Spinal cord (tissue), 10 donors: ENCODE results near the gene ATP5F1E. TPM values are rescaled to one million over a fixed set of nuclear protein-coding genes. Genes with fewer than 3 reads are reported as not detected.
"Not testable (repeated sequence)": the region's sequence is repeated elsewhere in the genome, so short reads cannot be mapped to it uniquely, and the experiment has no call there.

ENCODE experiments used
- DNase-seq, 6 donors: peaks; one replicate each; pipeline versions ENCODE4 v3.0.0 to v3.0.0-alpha.2; 2013 to 2015; ENCODE audit warnings: low spot score in 6 of 6, low read depth in 4 of 6
- H3K27ac ChIP-seq: one replicate; pipeline ENCODE4 v1.5.1; 2013; ENCODE audit warnings: low read depth, low read length, control low read depth
- H3K27me3 ChIP-seq: one replicate; pipeline ENCODE4 v1.6.1; 2013; ENCODE audit warnings: low read length; ENCODE audit not compliant: control insufficient read depth, insufficient read depth
- H3K36me3 ChIP-seq: one replicate; pipeline ENCODE4 v1.6.1; 2013; ENCODE audit warnings: low read length; ENCODE audit not compliant: control insufficient read depth, insufficient read depth
- H3K4me1 ChIP-seq: one replicate; pipeline ENCODE4 v1.6.1; 2013; ENCODE audit warnings: low read length; ENCODE audit not compliant: control insufficient read depth, insufficient read depth
- H3K4me3 ChIP-seq: one replicate; pipeline ENCODE4 v1.5.1; 2013; ENCODE audit warnings: low read depth, low read length, control low read depth
- H3K9me3 ChIP-seq: one replicate; pipeline ENCODE4 v1.6.1; 2013; ENCODE audit warnings: low read length; ENCODE audit not compliant: control insufficient read depth, insufficient read depth
- WGBS: methylation state at CpG from one replicate; pipeline ENCODE4 v1.1.5; 2013; ENCODE audit warnings: missing lambda C conversion rate; ENCODE audit not compliant: insufficient coverage; 5-methylcytosine and 5-hydroxymethylcytosine counted together
- polyA plus RNA-seq, 2 donors: library from polyadenylated mRNA; unstranded; fragments of 120-200 nt; gene quantifications; one replicate each; pipeline ENCODE4 v1.2.1, GENCODE V29; 2013; ENCODE audit not compliant: insufficient read length in 2 of 2
- total RNA-seq, 2 donors: library from RNA; depleted of rRNA in 1 of 2; stranded (reverse); fragments of 120-200 nt in 1 of 2; fragments of >200 nt in 1 of 2; gene quantifications; one replicate each; pipeline versions ENCODE4 v1.2.3 to v1.2.4, GENCODE V29; 2013 to 2014
- donor health status: healthy.

The ATP5F1E gene
- total and polyA plus RNA-seq, 4 donors = 30.7 to 270 (median 167) TPM

DNA sequence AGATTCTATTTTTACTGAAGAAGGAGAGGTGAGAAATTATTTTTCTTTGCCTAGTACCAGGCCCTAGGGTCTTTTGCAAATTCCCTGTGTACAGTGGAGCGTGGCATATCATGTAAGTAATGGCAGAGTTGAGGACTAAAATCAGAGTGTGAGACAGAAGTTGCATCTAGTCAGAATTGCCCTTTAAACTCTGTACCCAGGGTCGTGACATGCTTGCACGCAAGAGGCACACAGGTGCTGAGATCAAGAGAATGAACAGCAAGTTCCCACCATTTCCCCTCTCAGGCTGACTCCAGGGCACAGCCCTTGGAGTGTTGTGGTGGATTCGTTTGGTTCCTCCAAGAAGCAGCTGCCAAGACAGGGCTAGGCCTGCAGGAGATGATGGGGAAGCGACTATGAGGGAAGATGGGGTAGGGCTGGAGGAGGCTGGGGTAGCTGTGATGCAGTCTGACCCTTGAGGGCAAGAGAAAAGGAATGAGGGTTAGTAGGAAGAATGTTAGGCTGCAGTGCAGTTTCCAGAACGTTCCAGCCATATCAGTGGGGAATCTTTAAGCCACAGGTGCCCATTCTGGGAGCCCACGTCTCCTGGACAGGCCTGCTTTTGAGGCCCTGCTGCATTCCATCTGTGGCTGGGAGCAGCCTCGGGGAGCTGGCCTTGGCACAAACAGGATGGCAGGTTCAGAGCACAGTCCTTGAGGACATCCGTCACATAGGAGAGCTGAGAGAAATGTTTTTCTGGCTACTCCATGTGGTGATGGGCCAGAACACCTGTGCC lies 44.2 kb downstream of the ATP5F1E start:
- H3K36me3 ChIP-seq = peaks cover 48% of the 10 kb centered on the region
- DNase-seq = no peak
- H3K27me3 ChIP-seq = no peaks in the 10 kb centered on the region
- no peak overlapping the region for H3K27ac ChIP-seq
- no peaks in the 10 kb centered on the region for H3K9me3 ChIP-seq
- no peak overlapping the region for H3K4me3 ChIP-seq
- WGBS = 79% methylated on average over 7 of the region's 9 CpGs
- peaks cover 6% of the 10 kb centered on the region for H3K4me1 ChIP-seq

DNA sequence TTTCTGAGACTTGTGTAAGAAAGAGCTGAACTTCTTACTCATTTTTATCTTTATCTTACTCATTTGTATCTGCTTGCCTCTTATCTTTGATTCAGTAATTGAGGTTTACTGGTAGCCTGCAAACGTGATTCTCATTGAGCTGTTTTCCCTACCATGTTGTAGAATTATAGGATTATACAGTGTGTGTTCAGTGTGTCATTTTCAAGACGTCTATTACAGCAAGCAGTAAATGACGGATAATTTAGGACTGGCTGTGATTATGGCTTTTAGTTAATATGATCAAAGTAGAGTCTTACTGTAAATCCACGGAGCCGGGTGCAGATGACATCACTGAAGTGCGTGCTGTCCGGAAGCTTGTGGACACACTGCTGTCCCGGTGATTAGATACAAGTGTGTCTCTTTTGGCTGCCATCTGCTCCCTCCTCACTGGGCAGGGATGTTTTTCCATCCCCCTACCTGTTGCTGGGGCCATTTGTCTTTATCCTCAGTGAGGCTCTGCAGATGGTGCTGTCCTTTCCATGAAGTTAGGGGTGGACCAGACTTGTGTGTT lies 45.1 kb downstream of the ATP5F1E start:
- WGBS = 89% methylated on average over 7 of the region's 8 CpGs
- H3K4me1 ChIP-seq = peaks cover 14% of the 10 kb centered on the region
- no peak overlapping the region for H3K27ac ChIP-seq
- no peaks in the 10 kb centered on the region for H3K9me3 ChIP-seq
- no peaks in the 10 kb centered on the region for H3K27me3 ChIP-seq
- H3K4me3 ChIP-seq = no peak overlapping the region
- no peak for DNase-seq
- peaks cover 42% of the 10 kb centered on the region for H3K36me3 ChIP-seq

DNA sequence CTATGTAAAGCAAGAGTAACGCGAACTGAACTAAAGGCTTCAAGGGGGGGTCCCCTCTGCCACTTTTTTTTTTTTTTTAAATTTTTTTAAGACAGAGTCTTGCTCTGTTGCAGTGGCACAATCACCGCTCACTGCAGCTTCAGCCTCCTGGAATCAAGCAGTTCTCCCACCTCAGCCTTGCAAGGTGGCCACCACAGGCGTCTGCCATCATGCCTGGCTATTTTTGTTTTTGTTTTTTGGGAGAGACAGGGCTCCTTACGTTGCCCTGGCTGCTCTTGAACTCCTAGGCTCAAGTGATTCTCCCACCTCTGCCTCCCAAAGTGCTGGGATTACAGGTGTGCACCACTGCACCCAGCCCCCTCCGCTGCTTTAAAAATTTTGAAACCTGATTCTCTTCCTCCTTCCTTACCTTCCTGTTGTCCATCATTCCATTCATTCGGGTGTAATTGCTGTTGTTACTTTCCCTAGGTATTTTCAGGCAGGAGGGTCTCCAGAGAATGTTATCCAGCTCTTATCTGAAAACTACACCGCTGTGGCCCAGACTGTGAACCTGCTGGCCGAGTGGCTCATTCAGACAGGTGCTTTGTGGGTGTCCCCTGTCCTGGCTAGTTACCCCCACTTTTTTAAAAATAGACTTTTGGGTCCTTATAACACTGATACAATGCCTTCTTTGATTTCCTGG lies 45.7 kb downstream of the ATP5F1E start:
- Histone ChIP-seq H3K27me3 (no peaks in the 10 kb centered on the region), H3K4me3 (no peak overlapping the region), H3K36me3 (peaks cover 41% of the 10 kb centered on the region), H3K9me3 (no peaks in the 10 kb centered on the region), H3K27ac (no peak overlapping the region), H3K4me1 (peaks cover 17% of the 10 kb centered on the region)
- no peak for DNase-seq
- WGBS = 75% methylated on average over 2 of the region's 9 CpGs

DNA sequence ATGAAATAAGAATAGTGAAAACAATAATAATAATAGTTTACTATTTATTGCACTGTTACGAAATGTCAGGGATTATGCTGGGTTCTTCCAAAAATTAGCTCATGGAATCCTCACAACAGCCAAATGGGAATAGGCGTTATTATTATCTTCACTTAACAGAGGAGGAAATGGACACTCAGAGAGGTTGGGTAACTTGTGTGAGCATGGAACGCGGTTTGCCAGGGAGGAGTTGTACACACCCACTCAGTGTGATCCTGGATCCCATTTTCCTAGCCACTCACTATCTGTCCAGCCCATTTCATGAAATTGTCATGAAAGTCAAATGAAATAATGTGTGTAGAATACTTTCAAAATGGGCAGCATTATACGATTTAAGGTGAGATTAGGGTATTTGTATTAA lies 46.5 kb downstream of the ATP5F1E start:
- H3K4me3 ChIP-seq = no peak overlapping the region
- H3K27me3 ChIP-seq = no peaks in the 10 kb centered on the region
- DNase-seq = no peak
- no peak overlapping the region for H3K27ac ChIP-seq
- peaks cover 20% of the 10 kb centered on the region for H3K4me1 ChIP-seq
- peaks cover 33% of the 10 kb centered on the region for H3K36me3 ChIP-seq
- WGBS = no CpG with 5 or more reads among the region's 5 CpGs
- no peaks in the 10 kb centered on the region for H3K9me3 ChIP-seq

DNA sequence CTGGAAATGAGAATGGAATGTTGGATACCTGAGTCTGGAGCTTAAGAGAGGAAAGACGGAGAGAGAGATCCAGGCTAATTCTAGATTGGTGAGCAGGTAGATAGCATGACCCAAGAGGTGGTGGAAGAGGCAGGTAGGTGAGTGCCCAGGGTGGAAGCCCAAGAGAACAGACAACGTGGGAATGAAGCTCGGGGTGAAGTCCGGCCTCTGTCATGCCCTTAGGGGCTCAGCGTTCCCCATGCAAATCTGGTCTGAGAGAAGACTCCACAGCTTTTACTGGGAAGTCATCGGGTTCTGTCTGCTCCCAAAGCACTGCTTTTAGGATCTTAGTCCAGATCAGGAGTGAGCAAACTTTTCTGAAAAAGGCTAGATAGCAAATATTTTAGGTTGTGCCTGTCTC lies 47.4 kb downstream of the ATP5F1E start:
- Histone ChIP-seq H3K27me3 (no peaks in the 10 kb centered on the region), H3K4me3 (no peak overlapping the region), H3K4me1 (peaks cover 21% of the 10 kb centered on the region), H3K9me3 (no peaks in the 10 kb centered on the region), H3K36me3 (peaks cover 24% of the 10 kb centered on the region), H3K27ac (no peak overlapping the region)
- DNase-seq = no peak
- WGBS = 85% methylated on average over 5 of the region's 6 CpGs

DNA sequence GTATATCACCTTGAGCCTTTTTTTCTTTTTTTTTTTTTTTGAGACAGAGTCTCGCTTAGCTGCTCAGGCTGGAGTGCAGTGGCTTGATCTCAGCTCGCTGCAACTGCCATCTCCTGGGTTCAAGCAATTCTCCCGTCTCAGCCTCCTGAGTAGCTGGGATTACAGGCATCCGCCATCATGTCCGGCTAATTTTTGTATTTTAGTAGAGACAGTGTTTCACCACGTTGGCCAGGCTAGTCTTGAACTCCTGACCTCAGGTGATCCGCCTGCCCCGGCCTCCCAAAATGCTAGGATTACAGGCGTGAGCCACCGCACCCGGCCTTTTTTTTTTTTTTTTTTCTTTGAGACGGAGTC lies 49.0 kb downstream of the ATP5F1E start:
- not testable (repeated sequence) for DNase-seq, H3K4me3 ChIP-seq
- 100% methylated on average over 2 of the region's 12 CpGs for WGBS

DNA sequence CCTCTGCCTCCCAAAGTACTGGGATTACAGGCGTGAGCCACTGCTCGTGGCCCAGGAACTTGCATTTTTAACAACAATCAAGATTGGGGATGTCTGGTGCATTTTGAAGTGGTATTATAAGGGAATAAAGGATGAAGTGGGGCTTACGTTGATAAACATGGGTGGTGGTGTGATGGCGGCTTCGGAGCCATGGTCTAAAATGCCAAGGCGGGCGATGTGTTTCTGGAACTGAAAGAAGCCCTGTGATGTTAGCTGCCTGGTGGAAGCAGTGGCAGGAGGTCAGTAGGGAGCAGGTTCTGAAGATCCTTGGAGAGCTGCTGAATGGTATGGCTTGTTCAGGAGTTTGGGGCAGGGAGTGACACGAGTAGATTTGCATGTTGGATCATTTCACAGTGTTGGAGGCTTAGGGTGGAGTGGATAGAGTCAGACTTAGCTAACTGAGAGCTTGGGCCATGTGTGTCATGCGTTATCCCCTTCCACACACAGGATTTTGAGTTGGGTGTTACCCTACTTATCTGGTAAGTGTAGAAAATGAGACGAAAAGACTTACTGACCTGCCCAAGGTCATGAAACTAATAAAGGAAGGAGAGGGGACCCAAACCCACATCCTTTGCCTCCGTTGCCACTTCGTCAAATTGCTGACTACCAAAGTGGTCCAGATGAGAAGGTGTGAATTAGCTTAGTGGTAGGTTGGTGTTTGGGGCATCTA lies 49.6 kb downstream of the ATP5F1E start:
- no peak for DNase-seq
- Histone ChIP-seq H3K4me1 (peaks cover 21% of the 10 kb centered on the region), H3K4me3 (no peak overlapping the region), H3K36me3 (peaks cover 8% of the 10 kb centered on the region), H3K9me3 (no peaks in the 10 kb centered on the region), H3K27ac (no peak overlapping the region), H3K27me3 (no peaks in the 10 kb centered on the region)
- WGBS = 97% methylated on average over 6 of the region's 12 CpGs

More for the DNA sequence above, 49.0 kb downstream of the ATP5F1E start:
- peaks cover 13% of the 10 kb centered on the region for H3K36me3 ChIP-seq
- peaks cover 21% of the 10 kb centered on the region for H3K4me1 ChIP-seq
- not testable (repeated sequence) for H3K27me3 ChIP-seq, H3K27ac ChIP-seq, H3K9me3 ChIP-seq

DNA sequence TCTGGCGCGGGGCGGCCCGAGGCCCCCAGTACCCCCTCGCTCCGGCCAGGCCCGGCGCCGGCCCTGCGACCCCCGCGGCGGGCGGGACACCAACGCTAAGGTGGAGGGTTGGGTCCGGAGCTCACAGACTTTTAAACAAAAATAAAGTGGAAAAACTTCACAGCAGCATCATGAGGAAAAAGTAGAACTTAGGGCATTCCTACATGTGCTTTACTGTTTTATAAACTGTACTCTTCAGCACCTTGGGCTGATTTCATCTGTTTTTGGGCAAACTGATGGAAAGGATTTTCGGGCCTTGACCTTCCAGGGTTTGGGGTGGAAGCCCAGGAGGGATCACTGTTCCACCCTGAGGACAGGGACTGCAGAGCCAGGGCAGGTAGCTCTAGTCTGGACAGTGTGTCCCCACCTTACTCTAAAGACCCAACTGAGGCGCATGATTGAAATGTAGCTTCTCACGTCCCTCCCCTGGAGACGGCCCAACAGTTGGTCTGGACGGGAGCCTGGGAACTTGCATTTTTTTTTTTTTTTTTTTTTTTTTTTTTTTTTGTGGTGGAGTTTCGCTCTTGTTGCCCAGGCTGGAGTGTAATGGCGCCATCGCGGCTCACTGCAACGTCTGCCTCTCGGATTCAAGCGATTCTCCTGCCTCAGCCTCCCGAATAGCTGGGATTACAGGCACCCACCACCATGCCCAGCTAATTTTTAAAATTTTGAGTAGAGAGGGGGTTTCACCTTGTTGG lies 50.3 kb downstream of the ATP5F1E start:
- peak in 4 of 6 donors; percentile 15 to 54 (median 40) for DNase-seq
- Histone ChIP-seq H3K27me3 (no peaks in the 10 kb centered on the region), H3K27ac (no peak overlapping the region), H3K4me3 (peak overlapping the region; percentile 58), H3K4me1 (peaks cover 21% of the 10 kb centered on the region), H3K36me3 (peaks cover 8% of the 10 kb centered on the region), H3K9me3 (no peaks in the 10 kb centered on the region)
- whole genome bisulfite sequencing = 0% methylated on average over 17 of the region's 29 CpGs
